Suprapubic skin (tissue), 4 donors: ENCODE measurements around the gene UBXN11.

Source experiments
- CTCF ChIP-seq, 2 donors: fragments of 200-600 bp in 1 of 2; fragments of 450-650 bp in 1 of 2; sonication (generic) in 1 of 2; IDR thresholded peaks; one replicate each; pipeline ENCODE4 v1.5.1; 2016 to 2019; ENCODE audit warnings: antibody characterized with exemption in 2 of 2, mild to moderate bottlenecking in 1 of 2, moderate library complexity in 1 of 2
- POLR2A ChIP-seq, 2 donors: fragments of 450-650 bp; IDR thresholded peaks; one replicate each; pipeline ENCODE4 v1.6.1; 2017; ENCODE audit warnings: antibody characterized with exemption in 2 of 2, mild to moderate bottlenecking in 2 of 2, moderate library complexity in 2 of 2
- POLR2AphosphoS5 ChIP-seq, 3 donors: sonication (generic); formaldehyde crosslinking; IDR thresholded peaks; one replicate each; pipeline ENCODE4 v1.6.1; 2017; ENCODE audit warnings: antibody characterized with exemption in 3 of 3

DNA sequence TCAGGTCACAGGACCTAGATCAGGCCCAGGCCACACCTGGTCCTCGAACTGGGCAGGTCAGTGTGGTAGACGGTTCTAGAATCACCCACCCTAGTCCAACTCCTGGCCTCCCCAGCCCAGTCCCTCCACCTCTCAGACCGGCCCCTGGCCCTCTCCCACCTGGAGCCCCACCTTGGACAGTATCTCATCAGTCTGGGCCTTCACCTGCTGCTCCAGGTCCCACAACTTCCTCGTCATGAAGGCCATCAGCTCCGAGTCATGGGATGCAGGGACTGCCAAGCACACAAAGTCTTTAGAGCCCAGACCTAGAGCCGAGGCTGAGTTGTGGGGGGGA, 8.7 kb downstream of the UBXN11 start:
- TF ChIP-seq CTCF (IDR thresholded peaks at IDR 0.05) (no peak), POLR2A (IDR thresholded peaks at IDR 0.05) (no peak), POLR2AphosphoS5 (IDR thresholded peaks at IDR 0.05) (no peak)
